ENCODE data around the gene ATG101.

GRCh38 chr12:52023976-52024688 is 45.6 kb upstream of the ATG101 start:
- TF ChIP-seq CTCF (IDR thresholded peaks at IDR 0.05; ENCODE audit: low read depth, low read length, missing input control) = no peak
- no peak for TF ChIP-seq GABPA (IDR thresholded peaks at IDR 0.05 in 1 of 2, conservative IDR thresholded peaks at IDR 0.05 in 1 of 2)
- no peak for TF ChIP-seq JUND (IDR thresholded peaks at IDR 0.05)
- no peak for TF ChIP-seq EGR1 (IDR thresholded peaks at IDR 0.05; ENCODE audit: low read depth in 2 of 2)
- no peak for TF ChIP-seq REST (IDR thresholded peaks at IDR 0.05)
- TF ChIP-seq ZBTB33 (IDR thresholded peaks at IDR 0.05) = no peak
- no peak for TF ChIP-seq MAX (IDR thresholded peaks at IDR 0.05)
- no peak for TF ChIP-seq SP1 (IDR thresholded peaks at IDR 0.05)

Measured in liver (tissue), 3 donors.